HepG2 (cell line): Measurements from ENCODE around the gene RASD1. TPM values are rescaled to one million over a fixed set of nuclear protein-coding genes. Genes with fewer than 3 reads are reported as not detected.

Experiments used
- ARID2 ChIP-seq: sonication (generic); formaldehyde crosslinking; IDR thresholded peaks from 2 replicates; pipeline ENCODE4 v1.8.1; 2022; ENCODE audit warnings: mild to moderate bottlenecking, missing genetic modification reagents, borderline replicate concordance
- HHEX ChIP-seq: IDR thresholded peaks from 2 replicates; pipeline ENCODE4 v1.6.1; 2016; ENCODE audit warnings: control low read depth
- HNRNPL ChIP-seq: fragments of 200-400 bp; formaldehyde crosslinking; IDR thresholded peaks from 2 replicates; pipeline ENCODE4 v1.6.1; 2017; ENCODE audit warnings: mild to moderate bottlenecking, low read depth, low read length
- HOMEZ ChIP-seq: IDR thresholded peaks from 2 replicates; pipeline ENCODE4 v1.6.1; 2016; ENCODE audit warnings: low read depth
- IKZF5 ChIP-seq: IDR thresholded peaks from 2 replicates; pipeline ENCODE4 v1.6.1; 2018; ENCODE audit warnings: missing genetic modification reagents, mild to moderate bottlenecking, missing compliant biosample characterization
- MED1 ChIP-seq: sonication (generic); formaldehyde crosslinking; IDR thresholded peaks from 2 replicates; pipeline ENCODE4 v1.4.0; 2020; ENCODE audit warnings: missing genetic modification reagents
- SALL1 ChIP-seq: sonication (generic); formaldehyde crosslinking; IDR thresholded peaks from 2 replicates; pipeline ENCODE4 v1.8.0; 2022; ENCODE audit warnings: mild to moderate bottlenecking, missing genetic modification reagents
- SP4 ChIP-seq: sonication (generic); formaldehyde crosslinking; IDR thresholded peaks from 2 replicates; pipeline ENCODE4 v1.8.1; 2023; ENCODE audit warnings: mild to moderate bottlenecking, missing genetic modification reagents
- SSRP1 ChIP-seq: IDR thresholded peaks from 2 replicates; pipeline ENCODE4 v1.6.1; 2016; ENCODE audit warnings: control low read depth
- TFDP1 ChIP-seq: IDR thresholded peaks from 2 replicates; pipeline ENCODE4 v1.6.1; 2016; ENCODE audit warnings: missing compliant biosample characterization, missing genetic modification reagents, borderline replicate concordance
- TFDP2 ChIP-seq: sonication (generic); formaldehyde crosslinking; IDR thresholded peaks from 2 replicates; pipeline ENCODE4 v1.4.0; 2020; ENCODE audit warnings: missing genetic modification reagents
- ZBTB3 ChIP-seq: sonication (generic); formaldehyde crosslinking; IDR thresholded peaks from 2 replicates; pipeline ENCODE4 v1.4.0; 2020; ENCODE audit warnings: low read depth, mild to moderate bottlenecking, moderate library complexity, missing genetic modification reagents, borderline replicate concordance
- ZNF281 ChIP-seq: sonication (generic); formaldehyde crosslinking; IDR thresholded peaks from 2 replicates; pipeline ENCODE4 v1.4.0; 2020; ENCODE audit warnings: missing genetic modification reagents, borderline replicate concordance
- ZNF282 ChIP-seq: fragments of 450-650 bp; IDR thresholded peaks from 2 replicates; pipeline ENCODE4 v1.6.1; 2018; ENCODE audit not compliant: partially characterized antibody
- ZNF30 ChIP-seq: sonication (generic); formaldehyde crosslinking; IDR thresholded peaks from 2 replicates; pipeline ENCODE4 v1.5.0; 2020; ENCODE audit warnings: mild to moderate bottlenecking, missing genetic modification reagents
- ZNF549 ChIP-seq: sonication (generic); formaldehyde crosslinking; IDR thresholded peaks from 2 replicates; pipeline ENCODE4 v1.5.0; 2020; ENCODE audit warnings: missing genetic modification reagents
- ZNF569 ChIP-seq: sonication (generic); formaldehyde crosslinking; IDR thresholded peaks from 2 replicates; pipeline ENCODE4 v1.5.0; 2020; ENCODE audit warnings: mild to moderate bottlenecking, missing genetic modification reagents, moderate library complexity, borderline replicate concordance
- ZNF639 ChIP-seq: conservative IDR thresholded peaks from 2 replicates; pipeline ENCODE4 v1.6.1; 2018; ENCODE audit warnings: missing genetic modification reagents
- ZSCAN30 ChIP-seq: sonication (generic); formaldehyde crosslinking; IDR thresholded peaks from 2 replicates; pipeline ENCODE4 v1.5.0; 2020; ENCODE audit warnings: mild to moderate bottlenecking, missing genetic modification reagents
- polyA plus RNA-seq, 8 experiments: library from polyadenylated mRNA; depleted of rRNA in 3 of 8; stranded (reverse) in 7 of 8; unstranded in 1 of 8; fragments of >200 nt; fragmentation: Illumina TruSeq in 4 of 8; extraction: Trizol in 4 of 8; gene quantifications; 2 replicates each; pipeline versions ENCODE4 v1.2.1 to v1.2.3, GENCODE V29; 2011 to 2016; ENCODE audit warnings: low read depth in 4 of 8, missing spikeins in 1 of 8, mixed read lengths in 1 of 8; ENCODE audit not compliant: insufficient read depth in 1 of 8
- total RNA-seq, 5 experiments: library from RNA; depleted of rRNA; stranded (reverse); fragments of >200 nt; fragmentation: Illumina TruSeq; extraction: Trizol; gene quantifications; 2 replicates each; pipeline ENCODE4 v1.2.3, GENCODE V29; 2016; ENCODE audit warnings: low read depth in 1 of 5

Gene RASD1
- total and polyA plus RNA-seq, 2 of the 13 experiments (the other 11 are each of a cell fraction or from before 2014, with no cell fraction given): 1.6 to 4.2 TPM

- TF ChIP-seq TFDP2: no peak
- 0 out of 2 replicates have a peak, but pooled peaks have one; percentile 33 for TF ChIP-seq ZNF639 (CRISPR knock-in tag)
- TF ChIP-seq SP4 (CRISPR knock-in tag): no peak
- peak; percentile 96 for TF ChIP-seq SALL1
- peak; percentile 81; the same call in 1 of the 2 replicates for TF ChIP-seq HOMEZ (CRISPR knock-in tag)
- TF ChIP-seq HHEX (CRISPR knock-in tag): peak; percentile 99
- TF ChIP-seq MED1 (CRISPR knock-in tag): peak; percentile 94
- TF ChIP-seq ZNF549: no peak
- no peak for TF ChIP-seq ARID2 (CRISPR knock-in tag)
- TF ChIP-seq ZNF281 (CRISPR knock-in tag): peak; percentile 54; the same call in 1 of the 2 replicates
- no peak for TF ChIP-seq ZNF282
- no peak for TF ChIP-seq ZNF569
- TF ChIP-seq SSRP1 (CRISPR knock-in tag): no peak; the same call in 1 of the 2 replicates
- peak; percentile 96 for TF ChIP-seq IKZF5 (CRISPR knock-in tag)
- peak; percentile 98 for TF ChIP-seq ZBTB3 (CRISPR knock-in tag)
- no peak for TF ChIP-seq HNRNPL
- TF ChIP-seq ZNF30: 0 out of 2 replicates have a peak, but pooled peaks have one; percentile 48
- peak; percentile 51; the same call in 1 of the 2 replicates for TF ChIP-seq TFDP1 (CRISPR knock-in tag)
- TF ChIP-seq ZSCAN30 (CRISPR knock-in tag): no peak
Observed at GRCh38 chr17:17533901-17534441, 37.8 kb upstream of the RASD1 start (continued).
